ENCODE data around the gene A1CF. TPM values are rescaled to one million over a fixed set of nuclear protein-coding genes. Genes with fewer than 3 reads are reported as not detected.

A1CF gene
- total and polyA plus RNA-seq, 10 of the 15 experiments (the other 5 are each of a cell fraction or from before 2014, with no cell fraction given): 0.10 TPM; not detected in 9

- ChIA-PET POLR2A (no interaction called here), CTCF (no interaction called here), RAD21 (ENCODE audit: unreplicated experiment) (no interaction called here), SMC1A (ENCODE audit: uncharacterized antibody, unreplicated experiment) (no interaction called here)
- no peaks in the 10 kb centered on the region for H3K9me3 ChIP-seq (replicated peaks; ENCODE audit: control insufficient read depth, insufficient read depth, low read length)
- H3K27ac ChIP-seq (ENCODE audit: control insufficient read depth, insufficient read depth): no peak overlapping the region
- no peak overlapping the region for H3K4me3 ChIP-seq
- no peak overlapping the region for H3K9ac ChIP-seq (ENCODE audit: control insufficient read depth, insufficient read depth, low read length)
- DNase-seq (ENCODE audit: low read depth, low spot score): no peak
- no peak for TF ChIP-seq E2F8 (IDR thresholded peaks at IDR 0.05; ENCODE audit: low read depth, partially characterized antibody)
- no peak for TF ChIP-seq CHD1 (IDR thresholded peaks at IDR 0.05; ENCODE audit: low read depth, low read length)
- TF ChIP-seq SREBF1 (IDR thresholded peaks at IDR 0.05; ENCODE audit: low read length): no peak
- no peak for TF ChIP-seq PAX5 (IDR thresholded peaks at IDR 0.05; ENCODE audit: borderline replicate concordance, low read depth, low read length)
- no peak for TF ChIP-seq TCF3 (IDR thresholded peaks at IDR 0.05; ENCODE audit: borderline replicate concordance, insufficient read depth, low read depth, low read length)
- no peak for TF ChIP-seq EP300 (IDR thresholded peaks at IDR 0.05; ENCODE audit: borderline replicate concordance in 1 of 2, control insufficient read depth in 1 of 2, low read depth in 2 of 2, low read length in 2 of 2)
- no peak for TF ChIP-seq RBBP5 (conservative IDR thresholded peaks at IDR 0.05)
- TF ChIP-seq NR2F1 (conservative IDR thresholded peaks at IDR 0.05): no peak
- in situ Hi-C loops (cut with MboI) (no loop called here), intact Hi-C loops (cut with micrococcal nuclease; ENCODE audit: unreplicated experiment) (no loop called here)
- H2AFZ ChIP-seq (ENCODE audit: control insufficient read depth, low read depth, low read length): no peak overlapping the region
- H3K36me3 ChIP-seq (ENCODE audit: control insufficient read depth in 2 of 2, insufficient read depth in 2 of 2, low read length in 1 of 2): no peaks in the 10 kb centered on the region
- H3K4me1 ChIP-seq (ENCODE audit: control insufficient read depth, insufficient read depth, low read length): no peaks in the 10 kb centered on the region
- H3K27me3 ChIP-seq (replicated peaks in 1 of 2; ENCODE audit: control insufficient read depth in 2 of 2, insufficient read depth in 2 of 2, low read length in 1 of 2): no peaks in the 10 kb centered on the region; a peak in 2 of 4 replicates
- no TSS peak for BruUV-seq (replicated peaks)
- no peak overlapping the region for H3K4me2 ChIP-seq (ENCODE audit: control insufficient read depth, insufficient read depth)
- H3K79me2 ChIP-seq (ENCODE audit: control insufficient read depth, insufficient read depth, low read length): no peaks in the 10 kb centered on the region
- no peak for ATAC-seq
- H4K20me1 ChIP-seq (ENCODE audit: control insufficient read depth, insufficient read depth): no peaks in the 10 kb centered on the region
- no peak for FAIRE-seq
These were observed 90.9 kb downstream of the A1CF start for GRCh38 chr10:50794490-50794889.

Data from GM12878 (cell line).